ENCODE results near the gene UPK3A. TPM values are rescaled to one million over a fixed set of nuclear protein-coding genes. Genes with fewer than 3 reads are reported as not detected.

Gene UPK3A
- total RNA-seq, 1 donor from 2014 or later, result 0.87 TPM

DNA sequence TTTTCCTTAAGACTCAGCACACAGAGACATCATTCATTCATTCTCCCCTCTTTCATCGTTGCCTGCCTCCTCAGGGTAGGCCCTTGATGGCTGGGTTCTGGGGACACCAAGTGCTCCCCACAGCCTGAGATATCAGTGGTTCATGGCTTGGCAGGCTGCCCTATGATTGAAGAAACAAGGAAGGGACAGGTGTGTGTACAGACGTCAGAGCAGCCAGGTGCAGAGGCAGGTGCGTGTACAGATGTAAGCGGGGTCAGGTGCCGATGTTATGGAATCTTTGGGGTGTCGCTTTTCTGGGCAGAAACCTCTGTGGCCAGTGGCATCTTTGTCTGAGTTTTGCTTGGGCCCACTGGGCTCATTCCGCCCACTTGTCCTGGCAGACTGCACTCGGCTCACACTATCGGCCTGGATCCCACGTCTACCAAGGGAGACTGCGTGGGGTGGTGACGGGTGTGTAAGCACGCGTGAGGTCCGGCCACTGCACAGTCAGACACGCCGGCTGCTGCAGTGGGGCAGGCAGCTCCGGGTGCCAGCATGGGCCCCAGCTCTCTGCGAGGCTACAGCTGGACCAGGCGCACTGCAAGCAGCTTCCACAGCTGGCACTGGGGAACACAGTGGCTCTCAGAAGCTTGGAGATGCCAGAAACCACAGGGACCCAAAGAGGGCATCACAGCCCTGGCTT lies 23.2 kb upstream of the UPK3A start:
- Mint-ChIP-seq H3K4me1 (peaks cover 6% of the 10 kb centered on the region), H3K27ac (no peak overlapping the region), H3K36me3 (no peaks in the 10 kb centered on the region), H3K9me3 (peaks cover 9% of the 10 kb centered on the region), H3K4me3 (no peak overlapping the region), H3K27me3 (ENCODE audit: low read depth) (no peaks in the 10 kb centered on the region)
- no peak for DNase-seq (ENCODE audit: low spot score in 2 of 2, unreplicated experiment in 2 of 2)
- no peak for TF ChIP-seq CTCF (IDR thresholded peaks at IDR 0.05; ENCODE audit: unreplicated experiment)

DNA sequence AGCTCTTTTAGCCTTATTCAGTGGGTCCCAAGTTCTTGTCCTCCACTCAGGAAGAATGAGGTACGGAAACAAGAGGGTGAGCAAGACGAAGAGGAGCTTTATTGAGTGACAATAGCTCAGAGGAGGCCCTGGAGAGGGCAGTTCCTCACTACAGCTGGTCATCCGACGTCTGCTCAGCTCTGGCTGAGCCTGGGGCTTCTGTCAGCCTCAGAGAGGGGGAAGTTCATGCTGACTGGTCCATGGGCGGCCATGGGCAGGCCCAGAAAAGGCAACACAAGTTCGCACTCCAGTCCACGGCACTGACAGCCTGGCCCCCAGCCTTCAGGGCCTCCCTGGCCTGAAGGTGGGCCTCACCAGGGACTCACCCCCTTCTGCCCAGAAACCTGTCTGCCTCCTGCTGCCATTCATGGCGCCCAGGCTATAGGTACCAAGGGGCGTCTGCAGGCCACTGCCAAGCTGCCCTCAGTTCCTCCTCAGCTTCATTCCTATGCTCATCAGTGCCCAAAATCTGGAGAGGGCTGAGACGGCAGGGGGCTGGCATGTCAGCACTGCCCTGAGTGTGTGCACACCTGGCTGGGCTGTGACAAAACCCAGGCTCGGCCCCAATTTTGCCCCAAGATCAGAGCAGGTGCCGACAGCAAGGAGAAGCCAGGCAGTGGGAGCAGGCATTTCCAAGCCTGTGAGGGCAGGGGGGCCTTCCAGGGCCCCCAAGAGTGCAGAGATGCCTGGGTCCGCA lies 22.4 kb upstream of the UPK3A start:
- H3K36me3 Mint-ChIP-seq, result no peaks in the 10 kb centered on the region
- DNase-seq (ENCODE audit: low spot score in 2 of 2, unreplicated experiment in 2 of 2), result no peak
- no peak for TF ChIP-seq CTCF (IDR thresholded peaks at IDR 0.05; ENCODE audit: unreplicated experiment)
- peaks cover 5% of the 10 kb centered on the region for H3K9me3 Mint-ChIP-seq
- H3K27ac Mint-ChIP-seq, result no peak overlapping the region
- peaks cover 6% of the 10 kb centered on the region for H3K4me1 Mint-ChIP-seq
- no peaks in the 10 kb centered on the region for H3K27me3 Mint-ChIP-seq (ENCODE audit: low read depth)
- no peak overlapping the region for H3K4me3 Mint-ChIP-seq

- Mint-ChIP-seq H3K9me3 (peaks cover 2% of the 10 kb centered on the region), H3K27ac (no peak overlapping the region), H3K4me1 (peaks cover 6% of the 10 kb centered on the region), H3K27me3 (ENCODE audit: low read depth) (no peaks in the 10 kb centered on the region), H3K36me3 (no peaks in the 10 kb centered on the region), H3K4me3 (no peak overlapping the region)
- no peak for TF ChIP-seq CTCF (IDR thresholded peaks at IDR 0.05; ENCODE audit: unreplicated experiment)
- DNase-seq (ENCODE audit: low spot score in 2 of 2, unreplicated experiment in 2 of 2), result no peak
Measured at GRCh38 chr22:45262931-45263462, 21.8 kb upstream of the UPK3A start.

GRCh38 chr22:45263463-45264269 lies 21.1 kb upstream of the UPK3A start:
- no peak for TF ChIP-seq CTCF (IDR thresholded peaks at IDR 0.05; ENCODE audit: unreplicated experiment)
- Mint-ChIP-seq H3K9me3 (no peaks in the 10 kb centered on the region), H3K4me1 (peaks cover 6% of the 10 kb centered on the region), H3K27ac (no peak overlapping the region), H3K27me3 (ENCODE audit: low read depth) (no peaks in the 10 kb centered on the region), H3K36me3 (no peaks in the 10 kb centered on the region), H3K4me3 (no peak overlapping the region)
- no peak for DNase-seq (ENCODE audit: low spot score in 2 of 2, unreplicated experiment in 2 of 2)

GRCh38 chr22:45265535-45265934 lies 19.2 kb upstream of the UPK3A start:
- Mint-ChIP-seq H3K27ac (no peak overlapping the region), H3K27me3 (ENCODE audit: low read depth) (no peaks in the 10 kb centered on the region), H3K9me3 (no peaks in the 10 kb centered on the region), H3K4me1 (peaks cover 16% of the 10 kb centered on the region), H3K4me3 (no peak overlapping the region), H3K36me3 (no peaks in the 10 kb centered on the region)
- no peak for DNase-seq (ENCODE audit: low spot score in 2 of 2, unreplicated experiment in 2 of 2)
- no peak for TF ChIP-seq CTCF (IDR thresholded peaks at IDR 0.05; ENCODE audit: unreplicated experiment)

Measured in mesothelial cell of epicardium (in vitro differentiated cells).